B cell (primary cell): ENCODE data around the gene STXBP5L. TPM values are rescaled to one million over a fixed set of nuclear protein-coding genes. Genes with fewer than 3 reads are reported as not detected.

Experiments used
- ATAC-seq: fragments of 200-7000 bp; cut with Tn5 transposase; one replicate; pipeline ENCODE4 v1.10.0; 2021; ENCODE audit warnings: low read depth, mild to moderate bottlenecking, moderate number of reproducible peaks, moderate library complexity
- CTCF ChIA-PET: fragments of 350-600 bp; sonication (Branson Sonifier 250); formaldehyde crosslinking; loops from one replicate; lab custom pipeline; 2021; ENCODE audit warnings: antibody characterized with exemption, inconsistent platforms; lab: Charles Lee
- POLR2A ChIA-PET: fragments of 350-600 bp; sonication (Branson Sonifier 250); formaldehyde crosslinking; loops from one replicate; lab custom pipeline; 2021; ENCODE audit warnings: antibody characterized with exemption; lab: Charles Lee
- DNase-seq: peaks from one replicate; pipeline ENCODE4 v3.0.0; 2013
- H2AFZ ChIP-seq: 2 replicates; pipeline ENCODE4 v1.6.1; 2012; ENCODE audit warnings: mild to moderate bottlenecking, low read depth, low read length; ENCODE audit not compliant: insufficient read depth, poor library complexity, severe bottlenecking
- H3K27ac ChIP-seq, 2 donors: 1 replicate in 1 of 2; 2 replicates in 1 of 2; pipeline ENCODE4 v1.5.1; 2012 to 2013; ENCODE audit warnings: low read length in 2 of 2, mild to moderate bottlenecking in 2 of 2, moderate library complexity in 1 of 2
- H3K27me3 ChIP-seq, 4 experiments: fragments of 200-600 bp in 1 of 4; sonication (generic) in 1 of 4; replicated peaks in 1 of 4; 1 replicate in 2 of 4; 2 replicates in 2 of 4; pipeline versions ENCODE4 v1.6.1 to v1.7.0; 2013 to 2016; ENCODE audit warnings: low read length in 3 of 4, mild to moderate bottlenecking in 2 of 4, mixed read lengths in 1 of 4, moderate library complexity in 1 of 4; ENCODE audit not compliant: insufficient read depth in 4 of 4, control insufficient read depth in 3 of 4; ENCODE audit errors: control extremely low read depth in 1 of 4
- H3K36me3 ChIP-seq, 2 experiments: replicated peaks in 1 of 2; 1 replicate in 1 of 2; 2 replicates in 1 of 2; pipeline versions ENCODE4 v1.6.1 to v1.7.1; 2013; ENCODE audit warnings: low read length in 1 of 2; ENCODE audit not compliant: insufficient read depth in 2 of 2, control insufficient read depth in 1 of 2; ENCODE audit errors: control extremely low read depth in 1 of 2, extremely low read depth in 1 of 2
- H3K4me1 ChIP-seq, 2 donors: fragments of 200-600 bp in 1 of 2; sonication (generic) in 1 of 2; 1 replicate in 1 of 2; 2 replicates in 1 of 2; pipeline versions ENCODE4 v1.5.1 to v1.6.1; 2013 to 2017; ENCODE audit warnings: low read length in 2 of 2; ENCODE audit not compliant: control insufficient read depth in 2 of 2, insufficient read depth in 2 of 2
- H3K4me2 ChIP-seq: replicated peaks from 2 replicates; pipeline ENCODE3; 2012; ENCODE audit warnings: mild to moderate bottlenecking, low read depth, low read length; ENCODE audit not compliant: poor library complexity, severe bottlenecking
- H3K4me3 ChIP-seq, 5 experiments: fragments of 200-600 bp in 1 of 5; sonication (generic) in 1 of 5; 1 replicate in 3 of 5; 2 replicates in 2 of 5; pipeline versions ENCODE4 v1.5.1 to v1.7.0; 2011 to 2016; ENCODE audit warnings: low read length in 4 of 5, mild to moderate bottlenecking in 4 of 5, low read depth in 2 of 5, control low read depth in 1 of 5, moderate library complexity in 1 of 5; ENCODE audit not compliant: insufficient read depth in 1 of 5; ENCODE audit errors: control extremely low read depth in 1 of 5, extremely low read depth in 1 of 5
- H3K79me2 ChIP-seq: fragments of 200-600 bp; sonication (generic); one replicate; pipeline ENCODE4 v1.6.0; 2016; ENCODE audit warnings: low read length; ENCODE audit not compliant: control insufficient read depth, insufficient read depth
- H3K9ac ChIP-seq: fragments of 200-600 bp; sonication (generic); 2 replicates; pipeline ENCODE4 v1.6.1; 2017; ENCODE audit warnings: mild to moderate bottlenecking, low read length, moderate library complexity
- H3K9me3 ChIP-seq, 3 donors: one replicate each; pipeline versions ENCODE4 v1.6.1 to v1.7.1; 2013; ENCODE audit warnings: low read length in 2 of 3; ENCODE audit not compliant: control insufficient read depth in 2 of 3, insufficient read depth in 1 of 3; ENCODE audit errors: control extremely low read depth in 1 of 3
- H4K20me1 ChIP-seq: 2 replicates; pipeline ENCODE4 v1.6.0; 2012; ENCODE audit warnings: mild to moderate bottlenecking, low read length; ENCODE audit not compliant: insufficient read depth, control insufficient read depth, poor library complexity, severe bottlenecking
- H3K27ac Mint-ChIP-seq: one replicate; pipeline ENCODE4 v1.8.0; 2021; ENCODE audit warnings: mixed read lengths
- H3K27me3 Mint-ChIP-seq: one replicate; pipeline ENCODE4 v1.8.0; 2021; ENCODE audit warnings: mixed read lengths
- H3K4me1 Mint-ChIP-seq: one replicate; pipeline ENCODE4 v1.8.0; 2021; ENCODE audit warnings: mixed read lengths
- H3K4me3 Mint-ChIP-seq: one replicate; pipeline ENCODE4 v1.8.0; 2021; ENCODE audit warnings: mixed read lengths
- H3K9me3 Mint-ChIP-seq: one replicate; pipeline ENCODE4 v1.8.0; 2022; ENCODE audit warnings: mixed read lengths; ENCODE audit not compliant: insufficient read depth
- EZH2 ChIP-seq: IDR thresholded peaks from 2 replicates; pipeline ENCODE4 v1.6.1; 2012; ENCODE audit warnings: borderline replicate concordance, low read depth, mild to moderate bottlenecking, moderate library complexity, low read length; ENCODE audit not compliant: insufficient read depth, poor library complexity, severe bottlenecking
- WGBS: methylation state at CpG from one replicate; pipeline ENCODE4 v1.1.5; 2013; ENCODE audit warnings: missing lambda C conversion rate; ENCODE audit not compliant: insufficient coverage; 5-methylcytosine and 5-hydroxymethylcytosine counted together
- intact Hi-C: fragments of 100-400 bp; cut with micrococcal nuclease; formaldehyde crosslinking; loops from one replicate; pipeline ENCODE4 v1.10.0; 2022
- polyA plus RNA-seq: library from polyadenylated mRNA; depleted of rRNA; stranded (reverse); fragments of >200 nt; gene quantifications from 2 replicates; pipeline ENCODE4 v1.2.3, GENCODE V29; 2012
- total RNA-seq, 2 donors: library from RNA; stranded (reverse); fragments of 120-200 nt in 1 of 2; gene quantifications; 1 replicate in 1 of 2; 2 replicates in 1 of 2; pipeline versions ENCODE4 v1.2.3 to v1.2.4, GENCODE V29; 2013 to 2022
- TF ChIP-seq, protein P1 (sequence below): fragments of 200-600 bp; IDR thresholded peaks from one replicate; pipeline ENCODE4 v1.8.0; 2022; ENCODE audit warnings: antibody characterized with exemption, mild to moderate bottlenecking

STXBP5L gene
- total and polyA plus RNA-seq, 2 donors (not counting 1 experiment from before 2014, with no cell fraction given) = not detected

DNA sequence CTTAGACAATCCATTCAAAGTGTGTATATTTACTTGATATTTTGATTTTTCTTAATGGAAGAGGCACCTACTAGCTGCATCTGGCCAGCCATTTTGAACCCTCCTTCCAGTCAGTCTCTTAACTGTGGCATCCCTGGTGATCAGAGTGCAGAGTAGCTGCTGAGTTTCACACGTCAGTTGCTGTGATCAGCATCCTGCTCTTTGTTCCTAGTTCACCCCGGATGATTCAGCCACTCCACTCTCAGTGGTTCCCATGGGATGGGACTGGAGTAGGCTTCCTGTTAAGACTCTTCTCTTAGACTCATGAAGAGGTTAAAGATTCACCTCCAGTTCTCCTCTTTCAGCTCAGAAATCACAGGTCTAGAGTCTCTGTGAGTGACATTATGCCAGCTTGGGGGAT is 75.8 kb downstream of the STXBP5L start:
- H3K27ac ChIP-seq = no peak overlapping the region
- H3K27ac Mint-ChIP-seq = no peak overlapping the region
- H2AFZ ChIP-seq = no peak overlapping the region
- peaks cover 8% of the 10 kb centered on the region for H3K9me3 Mint-ChIP-seq
- H3K4me1 ChIP-seq = no peaks in the 10 kb centered on the region
- DNase-seq (no peak), ATAC-seq (no peak)
- no peak overlapping the region for H3K9ac ChIP-seq
- WGBS = no CpG with 5 or more reads among the region's 2 CpGs
- no peaks in the 10 kb centered on the region for H3K36me3 ChIP-seq
- ChIA-PET CTCF (no interaction called here), POLR2A (no interaction called here)
- H3K27me3 Mint-ChIP-seq = no peaks in the 10 kb centered on the region
- H3K4me2 ChIP-seq = no peak overlapping the region
- H3K4me3 ChIP-seq = no peak overlapping the region
- no peak overlapping the region for H3K4me3 Mint-ChIP-seq
- no peaks in the 10 kb centered on the region for H3K79me2 ChIP-seq
- no peaks in the 10 kb centered on the region for H4K20me1 ChIP-seq
- TF ChIP-seq, protein P1, sequence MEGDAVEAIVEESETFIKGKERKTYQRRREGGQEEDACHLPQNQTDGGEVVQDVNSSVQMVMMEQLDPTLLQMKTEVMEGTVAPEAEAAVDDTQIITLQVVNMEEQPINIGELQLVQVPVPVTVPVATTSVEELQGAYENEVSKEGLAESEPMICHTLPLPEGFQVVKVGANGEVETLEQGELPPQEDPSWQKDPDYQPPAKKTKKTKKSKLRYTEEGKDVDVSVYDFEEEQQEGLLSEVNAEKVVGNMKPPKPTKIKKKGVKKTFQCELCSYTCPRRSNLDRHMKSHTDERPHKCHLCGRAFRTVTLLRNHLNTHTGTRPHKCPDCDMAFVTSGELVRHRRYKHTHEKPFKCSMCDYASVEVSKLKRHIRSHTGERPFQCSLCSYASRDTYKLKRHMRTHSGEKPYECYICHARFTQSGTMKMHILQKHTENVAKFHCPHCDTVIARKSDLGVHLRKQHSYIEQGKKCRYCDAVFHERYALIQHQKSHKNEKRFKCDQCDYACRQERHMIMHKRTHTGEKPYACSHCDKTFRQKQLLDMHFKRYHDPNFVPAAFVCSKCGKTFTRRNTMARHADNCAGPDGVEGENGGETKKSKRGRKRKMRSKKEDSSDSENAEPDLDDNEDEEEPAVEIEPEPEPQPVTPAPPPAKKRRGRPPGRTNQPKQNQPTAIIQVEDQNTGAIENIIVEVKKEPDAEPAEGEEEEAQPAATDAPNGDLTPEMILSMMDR = no peak
- no peak for TF ChIP-seq EZH2
- H3K4me1 Mint-ChIP-seq = no peaks in the 10 kb centered on the region
- peaks cover 0 to 11% (median 0%) of the 10 kb centered on the region in 3 donors for H3K9me3 ChIP-seq
- H3K27me3 ChIP-seq = no peaks in the 10 kb centered on the region
- intact Hi-C loops = no loop called here

DNA sequence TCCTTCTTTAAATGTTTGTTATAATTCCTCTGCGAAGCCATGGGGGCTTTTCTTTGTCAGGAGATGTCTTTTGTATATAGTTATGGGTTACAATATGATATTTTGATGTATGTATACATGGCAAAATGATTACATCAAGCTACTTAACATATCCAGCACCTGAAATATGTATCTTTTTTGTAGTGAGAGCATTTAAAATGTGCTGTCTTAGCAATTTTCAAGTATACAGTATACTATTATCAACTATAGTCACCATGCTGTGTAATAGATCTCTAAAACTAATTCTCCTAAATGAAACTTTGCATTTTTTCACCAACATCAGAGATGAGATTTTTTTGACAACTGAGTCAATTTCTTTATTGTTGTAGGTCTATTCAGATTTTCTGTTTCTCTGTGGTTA is 77.2 kb downstream of the STXBP5L start:
- CTCF ChIA-PET = no interaction called here
- Histone ChIP-seq H3K27ac (no peak overlapping the region), H3K9me3 (peaks cover 0 to 11% (median 0%) of the 10 kb centered on the region in 3 donors), H3K4me3 (no peak overlapping the region), H3K36me3 (no peaks in the 10 kb centered on the region), H3K4me2 (no peak overlapping the region), H3K27me3 (no peaks in the 10 kb centered on the region), H4K20me1 (no peaks in the 10 kb centered on the region), H3K79me2 (no peaks in the 10 kb centered on the region), H3K4me1 (no peaks in the 10 kb centered on the region), H2AFZ (no peak overlapping the region), H3K9ac (no peak overlapping the region)
- TF ChIP-seq EZH2 = no peak
- TF ChIP-seq, protein P1 = no peak
- Mint-ChIP-seq H3K27ac (no peak overlapping the region), H3K4me3 (no peak overlapping the region), H3K4me1 (no peaks in the 10 kb centered on the region), H3K9me3 (peaks cover 5% of the 10 kb centered on the region), H3K27me3 (no peaks in the 10 kb centered on the region)
- WGBS = no CpG with 5 or more reads among the region's 1 CpG
- intact Hi-C loops = no loop called here
- POLR2A ChIA-PET = no interaction called here
- no peak for ATAC-seq
- DNase-seq = no peak
